HepG2 (cell line): ENCODE results near the gene GRIP2. TPM values are rescaled to one million over a fixed set of nuclear protein-coding genes. Genes with fewer than 3 reads are reported as not detected.

Experiments used
- ATAC-seq: fragments of 200-7000 bp; cut with Tn5 transposase; 3 replicates; pipeline ENCODE4 v1.9.1; 2020; ENCODE audit warnings: mild to moderate bottlenecking, moderate library complexity
- BruUV-seq: library from RNA; stranded (reverse); fragments of 400-500 nt; replicated peaks from 2 replicates; lab custom pipeline; 2021; lab: Mats Ljungman, UMichigan
- CTCF ChIA-PET: fragments of 300-600 bp; formaldehyde crosslinking; extraction: SDS; loops from one replicate; lab custom pipeline; 2021; ENCODE audit warnings: low total read pairs, inconsistent platforms, low intra/inter-chr PET ratio; lab: Yijun Ruan, JAX
- POLR2A ChIA-PET: fragments of 350-600 bp; sonication (Branson Sonifier 250); formaldehyde crosslinking; loops from one replicate; lab custom pipeline; 2020; ENCODE audit warnings: antibody characterized with exemption, inconsistent platforms; lab: Yijun Ruan, JAX
- DNase-seq: peaks from one replicate; pipeline ENCODE4 v3.0.0-alpha.2; 2015; ENCODE audit warnings: low spot score
- FAIRE-seq: peaks from 3 replicates; lab custom pipeline; 2011; peaks lifted over from hg19 to GRCh38; lab: Jason Lieb, UNC
- H2AFZ ChIP-seq: one replicate; pipeline ENCODE4 v1.6.1; 2011; ENCODE audit warnings: low read length, inconsistent platforms
- H3K27ac ChIP-seq: fragments of 300-600 bp; 3 replicates; pipeline ENCODE4 v1.8.0; 2011; ENCODE audit warnings: mixed run types, mild to moderate bottlenecking, mixed read lengths, low read length, inconsistent platforms; ENCODE audit not compliant: insufficient read depth; ENCODE audit errors: extremely low read length
- H3K27me3 ChIP-seq, 2 experiments: fragments of 200-600 bp in 1 of 2; 2 replicates in 1 of 2; 3 replicates in 1 of 2; pipeline versions ENCODE4 v1.6.0 to v1.8.0; 2011; ENCODE audit warnings: low read length in 2 of 2, mild to moderate bottlenecking in 2 of 2, moderate library complexity in 2 of 2, inconsistent platforms in 1 of 2; ENCODE audit not compliant: insufficient read depth in 2 of 2, control insufficient read depth in 1 of 2
- H3K36me3 ChIP-seq, 2 experiments: fragments of 200-600 bp in 1 of 2; replicated peaks in 1 of 2; 2 replicates in 1 of 2; 3 replicates in 1 of 2; pipeline versions ENCODE4 v1.5.1 to v1.8.0; 2011; ENCODE audit warnings: low read length in 2 of 2, inconsistent platforms in 1 of 2; ENCODE audit not compliant: insufficient read depth in 2 of 2, control insufficient read depth in 1 of 2
- H3K4me1 ChIP-seq: 2 replicates; pipeline ENCODE4 v1.5.1; 2012; ENCODE audit warnings: low read length, inconsistent platforms; ENCODE audit not compliant: insufficient read depth
- H3K4me2 ChIP-seq: 2 replicates; pipeline ENCODE4 v1.6.0; 2011; ENCODE audit warnings: low read depth, low read length, inconsistent platforms
- H3K4me3 ChIP-seq, 3 experiments: fragments of 200-600 bp in 1 of 3; sonication (generic), shearing (Covaris generic) in 1 of 3; replicated peaks in 1 of 3; 2 replicates each; pipeline ENCODE4 v1.5.1; 2011 to 2016; ENCODE audit warnings: low read length in 3 of 3, inconsistent platforms in 2 of 3, low read depth in 2 of 3, mild to moderate bottlenecking in 2 of 3, control low read depth in 1 of 3, mixed read lengths in 1 of 3; ENCODE audit not compliant: insufficient read depth in 1 of 3
- H3K79me2 ChIP-seq: one replicate; pipeline ENCODE4 v1.6.1; 2011; ENCODE audit warnings: low read length, inconsistent platforms; ENCODE audit not compliant: insufficient read depth
- H3K9ac ChIP-seq: 2 replicates; pipeline ENCODE4 v1.6.0; 2011; ENCODE audit warnings: mild to moderate bottlenecking, low read depth, low read length, inconsistent platforms; ENCODE audit not compliant: insufficient read depth
- H3K9me3 ChIP-seq: 2 replicates; pipeline ENCODE4 v1.5.1; 2012; ENCODE audit warnings: mild to moderate bottlenecking, low read length
- H4K20me1 ChIP-seq: 2 replicates; pipeline ENCODE4 v1.6.0; 2011; ENCODE audit warnings: inconsistent platforms, mild to moderate bottlenecking, low read length, moderate library complexity; ENCODE audit not compliant: insufficient read depth
- GLMP ChIP-seq: sonication (generic); formaldehyde crosslinking; IDR thresholded peaks from 2 replicates; pipeline ENCODE4 v1.9.0; 2021; ENCODE audit warnings: missing genetic modification reagents, mild to moderate bottlenecking, borderline replicate concordance
- KAT8 ChIP-seq: IDR thresholded peaks from 2 replicates; pipeline ENCODE4 v1.6.1; 2016; ENCODE audit warnings: missing genetic modification reagents, missing compliant biosample characterization
- NCOA1 ChIP-seq: sonication (generic); formaldehyde crosslinking; IDR thresholded peaks from 2 replicates; pipeline ENCODE4 v1.9.0; 2021; ENCODE audit warnings: missing genetic modification reagents
- NCOA2 ChIP-seq: sonication (generic); formaldehyde crosslinking; IDR thresholded peaks from 2 replicates; pipeline ENCODE4 v1.8.0; 2022; ENCODE audit warnings: inconsistent platforms
- PBX3 ChIP-seq: sonication (generic); formaldehyde crosslinking; IDR thresholded peaks from 2 replicates; pipeline ENCODE4 v1.8.1; 2023; ENCODE audit warnings: missing genetic modification reagents, inconsistent platforms, borderline replicate concordance
- RBAK ChIP-seq: sonication (generic); formaldehyde crosslinking; IDR thresholded peaks from 2 replicates; pipeline ENCODE4 v1.5.1; 2020; ENCODE audit warnings: mild to moderate bottlenecking, missing genetic modification reagents
- SNAPC4 ChIP-seq: sonication (generic); formaldehyde crosslinking; IDR thresholded peaks from 2 replicates; pipeline ENCODE4 v1.4.0; 2020; ENCODE audit warnings: mild to moderate bottlenecking, missing genetic modification reagents
- USF2 ChIP-seq, 2 experiments: sonication (generic) in 1 of 2; formaldehyde crosslinking in 1 of 2; IDR thresholded peaks; 2 replicates each; pipeline versions ENCODE4 v1.5.1 to v1.6.1; 2011 to 2020; ENCODE audit warnings: borderline replicate concordance in 1 of 2, low read depth in 1 of 2, low read length in 1 of 2, mild to moderate bottlenecking in 1 of 2, missing genetic modification reagents in 1 of 2, moderate library complexity in 1 of 2
- ZNF362 ChIP-seq: sonication (generic); formaldehyde crosslinking; IDR thresholded peaks from 2 replicates; pipeline ENCODE4 v1.4.0; 2020; ENCODE audit warnings: missing genetic modification reagents, mild to moderate bottlenecking, borderline replicate concordance
- ZNF790 ChIP-seq: sonication (generic); formaldehyde crosslinking; IDR thresholded peaks from 2 replicates; pipeline ENCODE4 v1.8.0; 2022; ENCODE audit warnings: missing genetic modification reagents, mild to moderate bottlenecking, borderline replicate concordance
- WGBS: methylation state at CpG from one replicate; pipeline ENCODE4 v1.1.6; 2017; ENCODE audit warnings: low lambda C conversion rate; 5-methylcytosine and 5-hydroxymethylcytosine counted together
- in situ Hi-C: cut with HindIII; loops from 2 replicates; pipeline ENCODE4 v1.10.0; 2017; ENCODE audit warnings: low pct_unique_long_range_greater_than_20kb; ENCODE audit not compliant: extremely low pct_ligation_motif_present
- intact Hi-C: fragments of 100-400 bp; cut with micrococcal nuclease; formaldehyde crosslinking; loops from one replicate; pipeline ENCODE4 v1.10.0; 2022; ENCODE audit not compliant: unreplicated experiment
- polyA plus RNA-seq, 8 experiments: library from polyadenylated mRNA; depleted of rRNA in 3 of 8; stranded (reverse) in 7 of 8; unstranded in 1 of 8; fragments of >200 nt; fragmentation: Illumina TruSeq in 4 of 8; extraction: Trizol in 4 of 8; gene quantifications; 2 replicates each; pipeline versions ENCODE4 v1.2.1 to v1.2.3, GENCODE V29; 2011 to 2016; ENCODE audit warnings: low read depth in 4 of 8, missing spikeins in 1 of 8, mixed read lengths in 1 of 8; ENCODE audit not compliant: insufficient read depth in 1 of 8
- total RNA-seq, 5 experiments: library from RNA; depleted of rRNA; stranded (reverse); fragments of >200 nt; fragmentation: Illumina TruSeq; extraction: Trizol; gene quantifications; 2 replicates each; pipeline ENCODE4 v1.2.3, GENCODE V29; 2016; ENCODE audit warnings: low read depth in 1 of 5

The GRIP2 gene
- total and polyA plus RNA-seq, 2 of the 13 experiments (the other 11 are each of a cell fraction or from before 2014, with no cell fraction given): 0.11 to 0.24 TPM

- intact Hi-C loops (no loop called here), in situ Hi-C loops (no loop called here)
- no TSS peak for BruUV-seq
- Histone ChIP-seq H3K27ac (no peak overlapping the region), H3K9ac (no peak overlapping the region), H3K79me2 (no peaks in the 10 kb centered on the region), H3K4me3 (no peak overlapping the region), H3K4me1 (peaks cover 10% of the 10 kb centered on the region), H3K27me3 (0 out of 5 replicates have a peak, but pooled peaks cover 0 to 2% of the 10 kb centered on the region in 2 experiments), H3K4me2 (no peak overlapping the region), H2AFZ (no peak overlapping the region), H3K36me3 (no peaks in the 10 kb centered on the region), H3K9me3 (no peaks in the 10 kb centered on the region), H4K20me1 (peaks cover 2% of the 10 kb centered on the region; the same call in 1 of the 2 replicates)
- ATAC-seq: no peak
- WGBS: 52% methylated on average over 5 of the region's 5 CpGs
- CTCF ChIA-PET: no interaction called here
- no peak for FAIRE-seq
- TF ChIP-seq NCOA2 (CRISPR knock-in tag) (no peak), ZNF362 (CRISPR knock-in tag) (no peak), KAT8 (CRISPR knock-in tag) (no peak), ZNF790 (no peak), SNAPC4 (no peak), PBX3 (CRISPR knock-in tag) (no peak), GLMP (CRISPR knock-in tag) (no peak), NCOA1 (CRISPR knock-in tag) (no peak), RBAK (no peak), USF2 (IDR thresholded peaks at IDR 0.05; ENCODE audit: low read depth, low read length) (no peak), USF2 (CRISPR knock-in tag; IDR thresholded peaks at IDR 0.05; ENCODE audit: borderline replicate concordance) (no peak)
- POLR2A ChIA-PET: no interaction called here
- DNase-seq: no peak
Observed at GRCh38 chr3:14583548-14584091, 43.5 kb upstream of the GRIP2 start.
